Loucy (cell line): ENCODE results near the gene KIZ.

Experiments
- H2AFZ ChIP-seq: fragments of 200-600 bp; sonication (generic); 2 replicates; pipeline ENCODE4 v1.6.0; 2016; ENCODE audit warnings: antibody characterized with exemption, mild to moderate bottlenecking, low read length, moderate library complexity
- H3F3A ChIP-seq: fragments of 200-600 bp; 2 replicates; pipeline ENCODE4 v1.6.0; 2016; ENCODE audit warnings: antibody characterized with exemption, low read depth, mild to moderate bottlenecking
- H3K27me3 ChIP-seq: fragments of 200-600 bp; sonication (generic); 2 replicates; pipeline ENCODE4 v1.6.1; 2014; ENCODE audit warnings: low read length, mild to moderate bottlenecking; ENCODE audit not compliant: insufficient read depth, poor library complexity, severe bottlenecking
- H3K36me3 ChIP-seq: fragments of 200-600 bp; sonication (generic); 2 replicates; pipeline ENCODE4 v1.6.1; 2016; ENCODE audit warnings: low read length; ENCODE audit not compliant: insufficient read depth
- H3K4me1 ChIP-seq: fragments of 200-600 bp; sonication (generic); 2 replicates; pipeline ENCODE4 v1.5.1; 2014; ENCODE audit warnings: low read length, mild to moderate bottlenecking; ENCODE audit not compliant: insufficient read depth, poor library complexity, severe bottlenecking
- H3K4me2 ChIP-seq: fragments of 200-600 bp; sonication (generic); 2 replicates; pipeline ENCODE4 v1.6.0; 2014; ENCODE audit warnings: antibody characterized with exemption, low read length, low read depth, mild to moderate bottlenecking; ENCODE audit not compliant: poor library complexity, severe bottlenecking
- H3K4me3 ChIP-seq: fragments of 200-600 bp; sonication (generic); 2 replicates; pipeline ENCODE4 v1.5.1; 2014; ENCODE audit warnings: low read length, mild to moderate bottlenecking, mixed read lengths; ENCODE audit not compliant: poor library complexity, severe bottlenecking
- H3K79me2 ChIP-seq: fragments of 200-600 bp; sonication (generic); 2 replicates; pipeline ENCODE4 v1.6.1; 2014; ENCODE audit warnings: low read length; ENCODE audit not compliant: insufficient read depth
- H3K9ac ChIP-seq: fragments of 200-600 bp; sonication (generic); 2 replicates; pipeline ENCODE4 v1.6.0; 2014; ENCODE audit warnings: mild to moderate bottlenecking, low read depth, low read length, moderate library complexity; ENCODE audit not compliant: poor library complexity, severe bottlenecking
- H3K9me2 ChIP-seq: fragments of 200-600 bp; sonication (generic); replicated peaks from 2 replicates; pipeline ENCODE4 v1.6.1; 2016; ENCODE audit warnings: low read depth, low read length, mixed read lengths
- H3K9me3 ChIP-seq: fragments of 200-600 bp; sonication (generic); 2 replicates; pipeline ENCODE4 v1.6.1; 2014; ENCODE audit warnings: mild to moderate bottlenecking, antibody characterized with exemption, low read length, low read depth; ENCODE audit not compliant: insufficient read depth
- H4K20me1 ChIP-seq: fragments of 200-600 bp; sonication (generic); 2 replicates; pipeline ENCODE4 v1.6.0; 2014; ENCODE audit warnings: antibody characterized with exemption, low read length, mild to moderate bottlenecking; ENCODE audit not compliant: insufficient read depth, poor library complexity, severe bottlenecking
- CTCF ChIP-seq: fragments of 200-600 bp; sonication (generic); conservative IDR thresholded peaks from 2 replicates; pipeline ENCODE4 v1.5.1; 2014; ENCODE audit warnings: mild to moderate bottlenecking, antibody characterized with exemption, low read length
- EZH2phosphoT487 ChIP-seq: fragments of 200-600 bp; IDR thresholded peaks from 2 replicates; pipeline ENCODE4 v1.6.1; 2018; ENCODE audit warnings: antibody characterized with exemption, mild to moderate bottlenecking, moderate library complexity, borderline replicate concordance

The KIZ gene

DNA sequence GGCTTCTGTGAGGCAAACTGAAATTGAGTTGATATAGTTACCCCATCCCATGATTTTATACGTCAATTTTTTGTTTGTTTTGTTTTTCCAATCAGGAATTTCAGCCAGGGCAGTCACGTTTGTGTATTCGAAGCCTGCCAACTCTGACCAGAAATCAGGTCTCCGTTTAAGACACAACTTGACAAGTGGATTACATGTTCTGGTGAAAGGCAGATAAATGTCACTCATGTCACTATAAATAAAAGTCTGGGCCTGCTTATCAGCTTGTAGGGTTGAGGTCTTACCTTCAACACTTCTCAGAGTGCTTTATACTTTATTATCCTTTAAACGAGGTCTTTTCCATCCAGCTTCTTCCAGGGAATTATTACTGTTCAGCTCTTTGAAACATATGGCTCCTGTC, 168.9 kb downstream of the KIZ start:
- TF ChIP-seq EZH2phosphoT487 (no peak), CTCF (no peak)
- Histone ChIP-seq H4K20me1 (no peaks in the 10 kb centered on the region), H3K27me3 (no peaks in the 10 kb centered on the region), H3K4me1 (no peaks in the 10 kb centered on the region), H3K9me3 (no peaks in the 10 kb centered on the region), H3F3A (no peaks in the 10 kb centered on the region), H3K4me3 (no peak overlapping the region), H3K4me2 (no peak overlapping the region), H3K9ac (no peak overlapping the region), H3K9me2 (no peaks in the 10 kb centered on the region), H3K36me3 (no peaks in the 10 kb centered on the region), H3K79me2 (no peaks in the 10 kb centered on the region), H2AFZ (no peak overlapping the region)
